Stimulated activated CD4-positive, alpha-beta T cell treated with anti-CD3 and anti-CD28 coated beads, Interleukin-1b, Interleukin-23, amount 100 ng/mL, for 48 hours (primary cell): ENCODE results near the gene EVI5.
"Not testable (repeated sequence)": the region's sequence is repeated elsewhere in the genome, so short reads cannot be mapped to it uniquely, and the experiment has no call there.

Experiments
- DNase-seq: peaks from one replicate; pipeline ENCODE4 v3.0.0-alpha.2; 2020

The EVI5 gene

DNA sequence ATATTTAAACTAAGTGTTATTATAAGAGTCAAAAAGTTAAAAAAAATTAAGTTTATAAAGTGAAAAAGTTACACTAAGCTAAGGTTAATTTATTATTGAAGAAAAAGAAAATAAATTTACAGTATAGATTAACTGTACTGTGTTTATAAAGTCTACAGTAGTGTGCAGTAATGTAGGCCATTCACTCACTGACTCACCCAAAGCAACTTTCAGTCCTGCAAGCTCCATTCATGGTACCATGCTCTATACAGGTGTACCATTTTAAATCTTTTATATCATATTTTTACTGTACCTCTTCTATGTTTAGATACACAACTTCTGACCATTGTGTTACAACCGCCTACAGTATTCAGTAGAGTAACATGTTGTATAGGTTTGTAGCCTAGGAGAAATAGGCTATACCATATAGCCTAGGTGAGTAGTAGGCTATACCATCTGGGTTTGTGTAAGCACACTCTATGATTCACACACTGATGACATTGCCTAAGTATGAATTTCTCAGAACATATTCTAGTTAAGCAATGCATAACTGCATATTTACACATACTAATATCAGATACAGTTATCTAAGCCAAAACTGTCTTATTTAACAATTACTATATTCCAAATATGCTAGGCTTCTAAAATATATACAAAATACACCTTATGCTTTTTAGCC is 217.6 kb downstream of the EVI5 start:
- no peak for DNase-seq

GRCh38 chr1:92563457-92564216 is 221.3 kb downstream of the EVI5 start:
- no peak for DNase-seq

DNA sequence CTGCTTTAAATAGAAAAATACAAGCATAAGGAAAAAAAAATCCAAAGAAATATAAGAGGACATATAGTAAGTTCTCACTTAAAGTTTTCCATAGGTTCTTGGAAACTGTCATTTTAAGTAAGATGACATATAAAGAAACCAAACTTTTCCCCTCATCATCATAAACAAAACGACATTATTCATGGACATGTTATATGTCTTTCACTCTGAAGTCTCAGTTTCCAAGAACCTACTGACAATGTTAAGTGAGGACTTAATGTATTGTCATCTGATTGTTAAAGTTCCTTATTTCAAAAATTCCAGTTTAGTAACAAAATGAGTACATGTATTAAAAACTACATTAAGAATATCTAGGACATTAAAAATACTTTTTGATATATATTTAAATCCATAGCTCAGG is 228.6 kb downstream of the EVI5 start:
- no peak for DNase-seq

DNA sequence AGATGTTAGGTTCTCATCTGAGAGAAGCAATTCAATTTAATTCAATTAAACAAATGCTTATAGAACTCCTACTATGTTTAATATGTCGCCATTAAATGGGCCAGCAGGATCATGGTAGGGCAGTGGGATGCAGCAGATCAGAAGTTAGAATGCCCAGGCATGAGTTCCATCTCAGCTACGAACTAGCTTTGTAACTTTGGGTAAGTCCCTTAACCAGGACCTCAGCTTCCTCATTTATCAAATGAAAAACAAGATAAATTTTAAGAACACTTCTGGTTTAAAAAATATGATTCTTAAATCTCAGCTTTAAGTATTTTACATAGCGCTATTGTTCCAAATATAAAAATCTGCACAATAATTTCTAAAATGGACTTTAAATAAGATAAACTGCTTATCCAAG is 230.7 kb downstream of the EVI5 start:
- DNase-seq = no peak

DNA sequence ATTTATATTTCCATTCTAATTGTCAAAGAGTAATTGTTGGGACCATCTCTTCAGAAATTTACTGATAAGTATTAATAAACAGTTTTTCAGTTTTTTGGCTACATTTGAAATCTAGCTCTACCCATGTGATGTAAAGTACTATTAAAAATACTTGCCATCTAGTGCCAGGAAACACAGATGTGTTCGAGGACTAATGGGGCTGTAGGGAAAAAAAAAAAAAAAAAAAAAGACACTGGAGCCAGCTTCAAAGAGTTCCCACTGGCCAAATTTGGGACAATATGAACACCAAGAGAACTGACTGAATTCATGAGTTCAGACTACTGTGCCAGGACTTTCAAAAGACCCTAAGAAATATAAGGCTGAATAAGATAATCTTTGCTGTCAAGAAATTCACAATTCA is 233.0 kb downstream of the EVI5 start:
- DNase-seq = no peak

DNA sequence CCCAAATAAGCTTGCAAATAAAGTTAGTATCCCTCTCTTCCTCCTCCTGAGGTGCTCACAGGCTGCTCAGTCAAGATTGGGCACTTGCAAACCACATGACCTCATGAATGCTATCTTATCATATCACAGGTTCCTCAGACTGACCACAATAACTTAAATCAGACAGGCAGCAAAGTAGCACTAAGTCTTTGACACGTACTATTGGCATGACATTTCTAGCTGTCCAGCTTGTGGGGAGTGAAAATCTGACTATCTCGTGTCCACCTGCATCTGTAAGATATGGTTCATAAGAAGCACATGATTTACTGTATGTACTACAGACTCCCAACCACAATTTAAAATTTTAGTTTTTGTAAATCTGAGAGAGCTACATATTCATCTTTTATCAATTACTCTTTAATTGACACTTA is 240.1 kb downstream of the EVI5 start:
- DNase-seq = no peak

DNA sequence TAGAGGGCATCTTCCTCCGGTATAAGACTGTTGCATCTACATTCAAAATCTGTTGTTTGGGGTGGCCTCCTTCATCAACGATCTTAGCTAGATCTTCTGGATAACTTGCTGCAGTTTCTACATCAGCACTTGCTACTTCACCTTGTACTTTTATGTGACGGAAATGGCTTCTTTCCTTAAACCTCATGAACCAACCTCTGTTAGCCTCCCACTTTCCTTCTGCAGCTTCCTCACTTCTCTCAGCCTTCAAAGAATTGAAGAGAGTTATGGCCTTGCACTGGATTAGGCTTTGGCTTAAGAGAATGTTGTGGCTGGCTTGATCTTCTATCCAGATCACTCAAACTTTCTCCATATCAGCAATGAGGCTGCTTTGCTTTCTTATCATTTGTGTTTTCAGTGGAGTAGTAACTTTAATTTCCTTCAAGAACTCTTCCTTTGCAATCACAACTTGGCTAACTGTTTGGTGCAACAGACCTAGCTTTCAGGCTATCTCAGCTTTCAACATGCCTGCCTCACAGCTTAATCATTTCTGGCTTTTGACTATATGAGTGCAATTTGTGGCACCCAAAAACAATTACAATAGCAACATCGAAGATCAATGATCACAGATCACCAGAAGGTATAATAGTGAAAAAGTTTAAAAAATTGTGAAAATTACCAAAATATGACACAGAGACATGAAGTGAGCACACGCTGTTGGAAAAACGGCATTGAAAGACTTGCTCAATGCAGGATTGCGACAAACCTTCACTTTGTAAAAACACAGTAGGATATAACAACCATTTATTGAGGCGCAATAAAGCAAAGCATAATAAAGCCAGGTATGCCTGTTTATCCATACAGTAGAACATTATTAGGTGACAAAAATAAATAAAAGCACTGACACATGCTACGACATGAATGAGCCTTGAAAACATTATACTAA is 241.5 kb downstream of the EVI5 start:
- no peak for DNase-seq

DNA sequence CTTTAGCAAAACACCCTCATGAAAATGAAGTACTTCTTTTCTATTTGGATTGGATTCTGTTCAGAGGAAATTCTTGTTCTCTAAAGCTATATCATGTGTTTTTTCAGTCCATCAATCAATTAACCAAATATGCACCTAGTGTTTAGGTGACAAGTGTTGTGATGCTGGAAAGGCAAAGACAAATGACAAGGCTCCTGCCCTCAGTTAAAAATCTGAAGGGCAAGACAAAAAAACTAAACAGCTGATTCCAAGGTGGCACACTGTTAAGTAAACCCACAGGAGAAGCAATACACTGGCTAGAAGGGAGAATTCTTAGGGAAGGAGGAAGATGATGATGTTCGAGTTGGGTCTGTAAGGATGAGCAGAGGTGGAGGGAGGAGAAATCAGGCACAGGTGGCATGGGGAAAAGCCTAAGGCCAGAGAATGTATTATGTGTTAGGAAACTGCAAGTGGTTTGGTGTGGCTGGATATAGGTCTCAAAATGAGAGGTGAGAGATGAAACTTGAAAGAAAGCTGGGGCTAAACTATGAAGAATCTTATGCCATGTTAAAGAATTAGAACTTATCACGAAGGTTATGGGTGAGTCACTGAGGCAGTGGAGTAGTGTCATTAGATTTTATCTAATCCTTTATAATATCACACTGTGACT is 246.4 kb downstream of the EVI5 start:
- DNase-seq = peak; percentile 42

GRCh38 chr1:92538048-92538412 is 246.9 kb downstream of the EVI5 start:
- no peak for DNase-seq

- DNase-seq = no peak
Measured at GRCh38 chr1:92536980-92537884, 247.7 kb downstream of the EVI5 start.

DNA sequence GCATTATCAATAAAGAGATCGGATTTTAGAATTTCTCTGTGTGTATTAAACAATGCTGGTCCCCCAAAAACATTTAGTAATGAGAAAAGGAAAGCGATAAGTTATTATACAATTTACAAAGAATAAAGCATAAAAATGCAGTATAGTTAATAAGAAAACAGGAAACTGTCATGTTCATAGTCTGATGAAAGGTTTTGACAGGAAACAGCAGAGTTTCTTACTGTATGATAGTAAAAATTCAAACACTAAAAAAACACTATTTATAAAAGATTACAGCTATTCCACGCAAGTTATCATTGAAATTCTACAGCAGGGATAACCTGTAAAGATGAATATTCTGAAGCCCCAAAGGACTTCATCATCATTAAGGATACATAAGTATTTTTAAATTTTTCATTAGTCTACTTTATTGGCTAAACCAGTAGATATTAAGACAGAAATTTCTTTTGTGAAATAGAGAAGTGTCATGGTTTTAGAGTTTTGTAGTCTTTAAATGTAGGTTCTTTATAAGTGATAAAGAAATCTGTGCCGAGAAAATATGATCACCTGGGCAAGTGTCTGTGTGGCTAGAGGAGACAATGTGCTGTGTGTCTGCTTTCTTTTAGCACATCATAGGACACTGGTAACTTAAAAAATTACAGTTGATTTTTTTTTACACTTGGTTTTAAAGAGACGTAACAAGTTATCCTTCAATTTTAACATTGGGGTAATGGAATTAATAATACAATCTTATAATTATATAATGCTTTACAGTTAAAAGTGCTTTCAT is 248.5 kb downstream of the EVI5 start:
- DNase-seq = no peak

- DNase-seq = not testable (repeated sequence)
Measured at GRCh38 chr1:92532371-92532770, 252.5 kb downstream of the EVI5 start.

GRCh38 chr1:92531939-92532338 is 253.0 kb downstream of the EVI5 start:
- DNase-seq = not testable (repeated sequence)

DNA sequence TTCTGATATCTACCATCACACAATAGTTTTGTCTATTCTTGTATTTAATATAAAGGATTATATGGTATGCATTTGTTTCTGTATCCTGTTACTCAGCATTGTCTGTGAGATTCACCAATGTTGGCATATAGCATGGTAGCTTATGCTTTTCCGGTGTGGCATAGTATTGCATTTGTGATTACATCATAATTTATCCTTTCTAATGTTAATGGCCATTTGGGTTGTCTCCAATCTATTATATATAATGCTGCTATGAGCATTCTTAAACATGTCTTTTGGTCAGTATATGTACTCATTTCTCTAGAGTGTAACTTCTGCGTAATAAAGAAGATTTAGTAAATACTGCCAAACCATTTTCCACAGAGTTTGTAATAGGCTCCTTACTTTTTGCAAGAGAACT is 257.2 kb downstream of the EVI5 start:
- no peak for DNase-seq

GRCh38 chr1:92524944-92525590 is 259.8 kb downstream of the EVI5 start:
- not testable (repeated sequence) for DNase-seq

DNA sequence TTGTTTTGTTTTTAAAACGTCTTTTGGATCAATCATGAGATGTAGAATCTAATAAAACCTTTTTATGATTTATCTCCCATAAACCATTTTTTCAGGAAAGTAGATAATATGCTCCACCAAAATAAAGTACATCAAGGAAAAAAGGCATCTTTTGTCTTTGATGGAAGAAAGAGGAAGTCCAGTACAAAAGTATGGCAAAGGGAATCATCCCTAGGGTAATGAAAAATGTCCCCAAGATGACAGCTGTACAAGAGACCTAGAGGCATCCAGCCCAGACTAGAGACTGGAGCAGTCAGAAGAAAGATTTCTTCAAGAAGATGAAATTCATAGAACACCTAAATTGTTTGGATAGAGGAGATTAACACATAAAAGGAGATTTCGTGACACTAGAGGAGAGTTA is 265.9 kb downstream of the EVI5 start:
- no peak for DNase-seq

GRCh38 chr1:92516574-92516973 is 268.3 kb downstream of the EVI5 start:
- DNase-seq = no peak

GRCh38 chr1:92515796-92516201 is 269.1 kb downstream of the EVI5 start:
- no peak for DNase-seq

- DNase-seq = no peak
Measured at GRCh38 chr1:92511541-92511940, 273.4 kb downstream of the EVI5 start.

DNA sequence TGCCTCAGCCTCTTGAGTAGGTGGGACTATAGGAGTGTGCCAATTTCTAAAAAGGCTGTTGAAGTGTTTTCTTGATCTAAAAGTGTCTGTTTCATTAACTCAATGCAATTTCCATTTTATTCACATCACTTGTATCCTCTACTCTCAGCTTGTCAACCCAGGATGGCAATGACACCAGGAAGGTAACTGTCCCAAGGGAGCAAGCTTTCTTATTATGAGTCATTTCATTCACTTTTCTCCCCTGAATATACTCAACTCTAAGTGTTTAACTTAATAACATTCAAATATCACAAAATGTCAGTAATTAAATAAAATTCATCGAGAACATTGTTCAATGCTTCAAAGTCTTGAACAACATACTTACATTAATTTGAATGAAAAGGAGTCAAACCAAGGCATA is 275.3 kb downstream of the EVI5 start:
- no peak for DNase-seq
